ENCODE data around the gene ETFBKMT.
"Not testable (repeated sequence)": the region's sequence is repeated elsewhere in the genome, so short reads cannot be mapped to it uniquely, and the experiment has no call there.

ETFBKMT gene

GRCh38 chr12:31716998-31717397 lies 57.5 kb downstream of the ETFBKMT start:
- FAIRE-seq; DNase-seq (ENCODE audit: low spot score): not testable (repeated sequence)

- not testable (repeated sequence) for FAIRE-seq; DNase-seq (ENCODE audit: low spot score)
These were observed 59.2 kb downstream of the ETFBKMT start for GRCh38 chr12:31718542-31719198.

GRCh38 chr12:31722580-31722979 lies 63.1 kb downstream of the ETFBKMT start:
- DNase-seq (ENCODE audit: low spot score): no peak
- no peak for FAIRE-seq
